GM19455 (cell line): Measurements from ENCODE around the gene NCAPH2.

Source experiments
- ATAC-seq: cut with Tn5 transposase; IDR thresholded peaks from one replicate; pipeline ENCODE4 v1.9.1; 2021; ENCODE audit not compliant: unreplicated experiment

Gene NCAPH2

GRCh38 chr22:50569041-50569459 lies 61.0 kb downstream of the NCAPH2 start:
- no peak for ATAC-seq

- ATAC-seq: no peak
Observed at GRCh38 chr22:50569896-50570535, 62.0 kb downstream of the NCAPH2 start.

- no peak for ATAC-seq
Observed at GRCh38 chr22:50570861-50571260, 62.8 kb downstream of the NCAPH2 start.

DNA sequence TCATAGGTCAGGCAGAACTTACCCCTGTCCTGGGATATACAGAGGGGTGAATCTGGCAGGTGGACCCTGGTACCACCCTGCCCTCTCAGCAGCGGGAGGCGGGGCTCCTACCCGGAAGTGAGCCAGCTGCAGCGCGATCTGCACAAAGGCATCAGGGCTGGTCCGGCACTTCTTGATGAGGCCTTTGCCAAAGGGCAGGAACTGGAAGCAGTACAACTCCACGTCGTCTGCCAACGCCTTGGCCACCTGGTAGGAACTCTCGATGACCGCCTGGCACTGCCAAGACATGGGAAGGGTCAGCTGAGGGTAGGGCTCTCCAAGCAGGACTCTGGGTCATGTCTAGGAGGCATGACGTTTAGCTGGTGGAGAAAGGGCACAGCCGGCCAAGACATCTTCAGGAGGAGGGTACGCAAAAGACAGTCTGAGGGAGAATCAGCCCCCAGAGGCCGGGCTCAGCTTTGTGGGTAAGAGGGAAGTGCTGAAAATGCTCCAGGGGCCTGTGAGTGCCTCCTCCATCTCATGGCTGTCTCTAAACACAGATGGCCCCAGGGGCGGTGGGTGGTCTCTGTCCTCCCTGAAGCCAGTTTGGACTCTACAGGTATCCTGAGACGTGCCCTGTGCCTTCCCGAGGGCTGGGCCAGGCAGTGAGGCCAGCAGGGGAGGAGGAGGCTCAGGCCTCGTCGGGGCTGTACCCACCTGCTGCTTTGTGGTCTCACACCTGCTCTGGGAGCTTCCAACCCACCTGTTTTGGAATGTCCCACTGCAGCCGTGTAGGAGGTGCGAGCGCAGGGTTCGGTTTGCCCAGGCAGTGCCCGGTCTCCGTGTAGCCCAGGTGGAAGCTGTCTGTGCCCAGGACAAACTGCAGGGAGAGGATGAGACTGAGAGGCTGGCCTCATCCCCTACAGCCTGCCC lies 63.5 kb downstream of the NCAPH2 start:
- ATAC-seq: no peak

DNA sequence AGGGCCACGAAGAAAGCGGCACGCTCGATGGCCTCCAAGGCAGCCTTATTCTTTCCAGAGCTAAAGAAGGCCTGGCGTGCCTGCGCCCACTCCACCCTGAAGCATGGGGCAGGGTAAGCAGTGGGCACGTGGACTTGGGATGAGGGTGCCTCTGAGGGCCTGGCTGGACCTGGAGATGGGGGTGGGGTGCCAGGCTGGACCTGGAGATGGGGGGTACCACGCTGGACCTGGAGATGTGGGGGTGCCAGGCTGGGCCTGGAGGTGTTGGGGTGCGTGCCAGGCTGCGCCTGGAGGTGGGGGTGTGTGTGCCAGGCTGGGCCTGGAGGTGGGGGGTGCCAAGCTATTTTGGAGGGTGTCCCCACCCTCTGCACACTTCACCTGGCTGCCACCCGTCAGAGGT lies 64.9 kb downstream of the NCAPH2 start:
- ATAC-seq: no peak

DNA sequence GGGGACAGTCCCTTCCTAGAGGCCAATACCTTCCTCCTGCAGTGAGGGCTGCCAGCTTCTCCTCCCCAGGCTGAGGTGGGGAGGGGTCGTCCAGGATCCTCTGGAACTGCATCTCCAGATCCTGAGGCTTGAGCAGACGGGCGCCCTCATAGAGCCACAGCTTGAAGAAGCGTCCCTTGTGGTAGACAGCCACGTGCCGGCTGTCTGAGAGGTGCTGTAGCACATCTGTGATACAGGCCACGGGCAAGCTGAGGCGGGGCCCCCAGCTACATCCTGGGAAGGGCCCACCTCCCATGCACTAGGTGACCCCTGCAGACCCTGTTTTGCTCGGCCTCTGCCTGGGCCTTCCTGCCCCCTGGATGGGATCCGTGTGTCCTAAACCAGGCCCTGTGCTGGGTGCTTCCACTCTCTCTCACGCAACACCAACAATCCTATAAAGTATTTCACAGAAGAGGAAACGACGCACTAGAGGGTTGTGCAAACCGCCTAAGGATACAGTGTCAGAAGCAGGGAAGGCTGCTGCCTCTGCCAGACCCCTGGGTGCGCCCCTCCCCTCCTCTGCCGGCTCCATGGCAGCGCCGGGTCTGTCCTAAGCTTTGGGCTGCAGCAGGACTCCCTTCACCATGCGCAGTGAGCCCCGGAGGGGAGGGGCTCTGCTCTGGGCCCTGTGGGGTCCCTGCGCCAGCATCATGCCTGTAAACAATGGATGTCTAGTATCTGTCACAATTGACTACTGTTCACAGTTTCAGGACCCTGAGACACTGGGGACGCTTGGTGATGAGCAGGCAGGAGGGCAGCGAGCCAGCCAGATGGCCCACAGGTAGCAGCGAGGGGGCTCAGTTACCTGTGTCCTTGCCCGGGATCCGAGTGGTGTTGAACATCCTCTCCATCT lies 65.7 kb downstream of the NCAPH2 start:
- ATAC-seq: no peak

GRCh38 chr22:50574383-50574755 lies 66.3 kb downstream of the NCAPH2 start:
- no peak for ATAC-seq
